ENCODE measurements around the gene HDDC3. TPM values are rescaled to one million over a fixed set of nuclear protein-coding genes. Genes with fewer than 3 reads are reported as not detected.
A peak's percentile ranks its signal among the peaks of the same experiment; 100 is the strongest.

HDDC3 gene
- total RNA-seq, 1 experiment from 2014 or later: 13.3 TPM

DNA sequence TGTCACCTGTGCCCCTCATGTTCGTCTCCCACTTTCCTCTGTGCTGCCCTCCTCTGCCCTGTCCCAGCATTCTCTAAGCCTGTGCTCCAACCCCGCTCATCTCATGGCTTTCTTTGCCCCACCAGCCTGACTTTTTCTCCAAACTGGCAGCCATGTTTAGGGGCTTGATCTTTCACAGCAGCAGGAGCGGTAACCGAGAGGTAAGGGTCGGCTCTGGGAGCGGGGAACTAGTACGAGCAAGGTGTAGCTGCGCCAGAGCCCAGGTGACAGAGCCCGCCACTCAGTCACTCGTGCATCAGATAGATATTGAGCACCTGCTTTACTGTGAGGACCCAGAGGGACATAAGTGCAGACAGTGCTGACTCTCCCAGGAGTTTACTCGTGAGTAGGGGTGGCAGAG, 15.9 kb downstream of the HDDC3 start:
- no peaks in the 10 kb centered on the region for H3K27me3 ChIP-seq (ENCODE audit: insufficient read depth, low read length)
- no peak overlapping the region for H3T11ph ChIP-seq (ENCODE audit: low read length)
- Mint-ChIP-seq H3K27ac (peak overlapping the region in 1 of 3 experiments; percentile 94; a peak in 4 of 7 replicates), H3K4me1 (peaks cover 3 to 8% of the 10 kb centered on the region in 2 experiments; a peak in 2 of 4 replicates), H3K27me3 (ENCODE audit: low read depth) (no peaks in the 10 kb centered on the region), H3K36me3 (ENCODE audit: insufficient read depth in 1 of 3, low read depth in 3 of 3) (peaks cover 5 to 63% (median 18%) of the 10 kb centered on the region in 3 experiments; a peak in 6 of 7 replicates), H3K9me3 (no peaks in the 10 kb centered on the region), H3K4me3 (no peak overlapping the region)
- H3K18ac ChIP-seq (ENCODE audit: insufficient read length, low read depth, low read length): no peak overlapping the region
- no peak overlapping the region for H3K23ac ChIP-seq (ENCODE audit: insufficient read length, low read depth, low read length)
- H4K8ac ChIP-seq (replicated peaks; ENCODE audit: insufficient read length, low read depth, low read length): no peak overlapping the region
- H3K4ac ChIP-seq (ENCODE audit: low read depth, low read length): no peak overlapping the region
- no peak overlapping the region for H2BK120ac ChIP-seq (ENCODE audit: low read depth, low read length, poor library complexity, severe bottlenecking)
- H4K5ac ChIP-seq (ENCODE audit: insufficient read length, low read depth, low read length): no peak overlapping the region
- H2BK20ac ChIP-seq (ENCODE audit: low read depth, low read length, poor library complexity, severe bottlenecking): no peak overlapping the region
- no peak for DNase-seq
- no peaks in the 10 kb centered on the region for H3K79me1 ChIP-seq (ENCODE audit: insufficient read depth, low read depth, low read length, poor library complexity, severe bottlenecking)
- H3K27ac ChIP-seq (ENCODE audit: insufficient read length, low read depth, low read length): no peak overlapping the region
- H2BK12ac ChIP-seq (ENCODE audit: insufficient read length, low read depth, low read length): no peak overlapping the region
- H3K9ac ChIP-seq (ENCODE audit: extremely low read depth, insufficient read length, low read length): no peak overlapping the region
- no peak for TF ChIP-seq CTCF (conservative IDR thresholded peaks at IDR 0.05)
- H3K23me2 ChIP-seq (ENCODE audit: insufficient read length, low read depth, low read length, poor library complexity, severe bottlenecking): no peaks in the 10 kb centered on the region
- no peaks in the 10 kb centered on the region for H3K9me3 ChIP-seq (ENCODE audit: control insufficient read depth, low read depth, low read length)
- H2BK15ac ChIP-seq (ENCODE audit: low read depth, low read length): no peak overlapping the region
- no peak overlapping the region for H2AK5ac ChIP-seq (ENCODE audit: insufficient read length, low read length)
- no peak overlapping the region for H3K56ac ChIP-seq (ENCODE audit: insufficient read length, low read depth, low read length)
- H3K4me2 ChIP-seq (ENCODE audit: insufficient read depth, insufficient read length, low read length): no peak overlapping the region
- H3K14ac ChIP-seq (ENCODE audit: insufficient read depth, low read length): no peak overlapping the region
- no peak overlapping the region for H2AFZ ChIP-seq (ENCODE audit: low read length)
- WGBS (ENCODE audit: extremely low coverage, insufficient read length, low lambda C conversion rate): no CpG with 5 or more reads among the region's 11 CpGs
- H3K79me2 ChIP-seq (ENCODE audit: insufficient read depth, low read length): no peaks in the 10 kb centered on the region
- H3K4me1 ChIP-seq (ENCODE audit: insufficient read depth, low read length): no peaks in the 10 kb centered on the region
- H4K91ac ChIP-seq (ENCODE audit: insufficient read length, low read depth, low read length): no peak overlapping the region
- H4K20me1 ChIP-seq (ENCODE audit: control insufficient read depth, insufficient read depth, insufficient read length): no peaks in the 10 kb centered on the region
- H2BK5ac ChIP-seq (ENCODE audit: insufficient read length, low read length): no peak overlapping the region
